ENCODE measurements around the gene HTR3B. TPM values are rescaled to one million over a fixed set of nuclear protein-coding genes. Genes with fewer than 3 reads are reported as not detected.

HTR3B gene
- total and polyA plus RNA-seq, 10 of the 15 experiments (the other 5 are each of a cell fraction or from before 2014, with no cell fraction given), result not detected

GRCh38 chr11:113991718-113992458 is 87.3 kb downstream of the HTR3B start:
- TF ChIP-seq FOXM1 (IDR thresholded peaks at IDR 0.05; ENCODE audit: low read depth, low read length) (no peak), GATAD2B (conservative IDR thresholded peaks at IDR 0.05; ENCODE audit: low read depth) (no peak), IKZF1 (conservative IDR thresholded peaks at IDR 0.05) (no peak)
- TF ChIP-seq, protein P1, sequence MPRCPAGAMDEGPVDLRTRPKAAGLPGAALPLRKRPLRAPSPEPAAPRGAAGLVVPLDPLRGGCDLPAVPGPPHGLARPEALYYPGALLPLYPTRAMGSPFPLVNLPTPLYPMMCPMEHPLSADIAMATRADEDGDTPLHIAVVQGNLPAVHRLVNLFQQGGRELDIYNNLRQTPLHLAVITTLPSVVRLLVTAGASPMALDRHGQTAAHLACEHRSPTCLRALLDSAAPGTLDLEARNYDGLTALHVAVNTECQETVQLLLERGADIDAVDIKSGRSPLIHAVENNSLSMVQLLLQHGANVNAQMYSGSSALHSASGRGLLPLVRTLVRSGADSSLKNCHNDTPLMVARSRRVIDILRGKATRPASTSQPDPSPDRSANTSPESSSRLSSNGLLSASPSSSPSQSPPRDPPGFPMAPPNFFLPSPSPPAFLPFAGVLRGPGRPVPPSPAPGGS (IDR thresholded peaks at IDR 0.05; ENCODE audit: borderline replicate concordance, insufficient read depth, low read depth, low read length, poor library complexity, severe bottlenecking), result no peak
- H3K27me3 ChIP-seq (replicated peaks in 1 of 2; ENCODE audit: control insufficient read depth in 2 of 2, insufficient read depth in 2 of 2, low read length in 1 of 2), result no peaks in the 10 kb centered on the region
- H2AFZ ChIP-seq (ENCODE audit: control insufficient read depth, low read depth, low read length), result no peak overlapping the region
- in situ Hi-C loops (cut with MboI) (loop anchor here (5.0 kb wide), 1 partner anchor 270 kb away; no protein-coding TSS in a partner anchor), intact Hi-C loops (cut with micrococcal nuclease; ENCODE audit: unreplicated experiment) (no loop called here)
- no peaks in the 10 kb centered on the region for H3K4me1 ChIP-seq (ENCODE audit: control insufficient read depth, insufficient read depth, low read length)
- CTCF ChIA-PET, result interaction anchor here (0.8 to 7.4 kb wide), 4 partner anchors 10 to 271 kb away, joined by 3 to 83 read pairs (median 4); partner anchors contain the start of gene HTR3A
- H3K9ac ChIP-seq (ENCODE audit: control insufficient read depth, insufficient read depth, low read length), result no peak overlapping the region
- FAIRE-seq (no peak), DNase-seq (ENCODE audit: low read depth, low spot score) (no peak), ATAC-seq (no peak)
- no peaks in the 10 kb centered on the region for H4K20me1 ChIP-seq (ENCODE audit: control insufficient read depth, insufficient read depth)
- H3K4me3 ChIP-seq, result no peak overlapping the region
- 21% methylated on average over 7 of the region's 7 CpGs for WGBS (ENCODE audit: insufficient coverage, insufficient replicate concordance, low lambda C conversion rate, missing lambda C conversion rate)
- RAD21 ChIA-PET (ENCODE audit: unreplicated experiment), result no interaction called here
- no peaks in the 10 kb centered on the region for H3K79me2 ChIP-seq (ENCODE audit: control insufficient read depth, insufficient read depth, low read length)
- POLR2A ChIA-PET, result no interaction called here
- no TSS peak for BruUV-seq (replicated peaks)
- H3K27ac ChIP-seq (ENCODE audit: control insufficient read depth, insufficient read depth), result no peak overlapping the region
- H3K36me3 ChIP-seq (ENCODE audit: control insufficient read depth in 2 of 2, insufficient read depth in 2 of 2, low read length in 1 of 2), result no peaks in the 10 kb centered on the region
- H3K4me2 ChIP-seq (ENCODE audit: control insufficient read depth, insufficient read depth), result no peak overlapping the region
- no peaks in the 10 kb centered on the region for H3K9me3 ChIP-seq (replicated peaks; ENCODE audit: control insufficient read depth, insufficient read depth, low read length)
- SMC1A ChIA-PET (ENCODE audit: uncharacterized antibody, unreplicated experiment), result no interaction called here

All from GM12878 (cell line).